HL-60 (cell line): ENCODE results near the gene MALSU1.

Experiments used
- POLR2AphosphoS5 ChIP-seq: IDR thresholded peaks from 2 replicates; pipeline ENCODE4 v1.6.1; 2012; ENCODE audit warnings: low read depth
- TF ChIP-seq, protein P1 (sequence below): IDR thresholded peaks from one replicate; pipeline ENCODE4 v1.5.1; 2011; ENCODE audit warnings: low read length, control low read depth, inconsistent platforms; ENCODE audit not compliant: insufficient read depth
- TF ChIP-seq, protein P2 (sequence below): IDR thresholded peaks from 2 replicates; pipeline ENCODE4 v1.6.1; 2012; ENCODE audit warnings: low read depth; ENCODE audit not compliant: insufficient replicate concordance

DNA sequence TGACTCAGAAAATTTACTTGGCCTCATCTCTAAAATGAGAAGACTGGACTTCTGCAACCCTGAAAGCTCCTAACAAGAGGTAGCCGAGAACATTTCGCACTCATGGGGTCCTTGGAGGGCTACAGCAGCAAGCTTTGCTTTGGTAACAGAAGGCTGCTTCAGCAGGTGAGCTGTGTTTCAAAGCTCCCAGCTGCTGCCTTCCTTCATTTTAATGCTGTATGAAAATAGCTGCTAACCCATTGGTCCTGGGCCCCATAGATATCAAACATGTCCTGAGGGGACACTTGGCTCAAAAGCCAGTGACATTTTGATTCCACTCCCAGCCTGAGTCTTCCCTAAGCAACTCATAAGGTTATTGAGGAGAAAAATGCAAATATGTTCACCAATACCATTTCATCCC lies 14.3 kb upstream of the MALSU1 start:
- TF ChIP-seq, protein P1, sequence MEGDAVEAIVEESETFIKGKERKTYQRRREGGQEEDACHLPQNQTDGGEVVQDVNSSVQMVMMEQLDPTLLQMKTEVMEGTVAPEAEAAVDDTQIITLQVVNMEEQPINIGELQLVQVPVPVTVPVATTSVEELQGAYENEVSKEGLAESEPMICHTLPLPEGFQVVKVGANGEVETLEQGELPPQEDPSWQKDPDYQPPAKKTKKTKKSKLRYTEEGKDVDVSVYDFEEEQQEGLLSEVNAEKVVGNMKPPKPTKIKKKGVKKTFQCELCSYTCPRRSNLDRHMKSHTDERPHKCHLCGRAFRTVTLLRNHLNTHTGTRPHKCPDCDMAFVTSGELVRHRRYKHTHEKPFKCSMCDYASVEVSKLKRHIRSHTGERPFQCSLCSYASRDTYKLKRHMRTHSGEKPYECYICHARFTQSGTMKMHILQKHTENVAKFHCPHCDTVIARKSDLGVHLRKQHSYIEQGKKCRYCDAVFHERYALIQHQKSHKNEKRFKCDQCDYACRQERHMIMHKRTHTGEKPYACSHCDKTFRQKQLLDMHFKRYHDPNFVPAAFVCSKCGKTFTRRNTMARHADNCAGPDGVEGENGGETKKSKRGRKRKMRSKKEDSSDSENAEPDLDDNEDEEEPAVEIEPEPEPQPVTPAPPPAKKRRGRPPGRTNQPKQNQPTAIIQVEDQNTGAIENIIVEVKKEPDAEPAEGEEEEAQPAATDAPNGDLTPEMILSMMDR: no peak
- no peak for TF ChIP-seq POLR2AphosphoS5
- TF ChIP-seq, protein P2, sequence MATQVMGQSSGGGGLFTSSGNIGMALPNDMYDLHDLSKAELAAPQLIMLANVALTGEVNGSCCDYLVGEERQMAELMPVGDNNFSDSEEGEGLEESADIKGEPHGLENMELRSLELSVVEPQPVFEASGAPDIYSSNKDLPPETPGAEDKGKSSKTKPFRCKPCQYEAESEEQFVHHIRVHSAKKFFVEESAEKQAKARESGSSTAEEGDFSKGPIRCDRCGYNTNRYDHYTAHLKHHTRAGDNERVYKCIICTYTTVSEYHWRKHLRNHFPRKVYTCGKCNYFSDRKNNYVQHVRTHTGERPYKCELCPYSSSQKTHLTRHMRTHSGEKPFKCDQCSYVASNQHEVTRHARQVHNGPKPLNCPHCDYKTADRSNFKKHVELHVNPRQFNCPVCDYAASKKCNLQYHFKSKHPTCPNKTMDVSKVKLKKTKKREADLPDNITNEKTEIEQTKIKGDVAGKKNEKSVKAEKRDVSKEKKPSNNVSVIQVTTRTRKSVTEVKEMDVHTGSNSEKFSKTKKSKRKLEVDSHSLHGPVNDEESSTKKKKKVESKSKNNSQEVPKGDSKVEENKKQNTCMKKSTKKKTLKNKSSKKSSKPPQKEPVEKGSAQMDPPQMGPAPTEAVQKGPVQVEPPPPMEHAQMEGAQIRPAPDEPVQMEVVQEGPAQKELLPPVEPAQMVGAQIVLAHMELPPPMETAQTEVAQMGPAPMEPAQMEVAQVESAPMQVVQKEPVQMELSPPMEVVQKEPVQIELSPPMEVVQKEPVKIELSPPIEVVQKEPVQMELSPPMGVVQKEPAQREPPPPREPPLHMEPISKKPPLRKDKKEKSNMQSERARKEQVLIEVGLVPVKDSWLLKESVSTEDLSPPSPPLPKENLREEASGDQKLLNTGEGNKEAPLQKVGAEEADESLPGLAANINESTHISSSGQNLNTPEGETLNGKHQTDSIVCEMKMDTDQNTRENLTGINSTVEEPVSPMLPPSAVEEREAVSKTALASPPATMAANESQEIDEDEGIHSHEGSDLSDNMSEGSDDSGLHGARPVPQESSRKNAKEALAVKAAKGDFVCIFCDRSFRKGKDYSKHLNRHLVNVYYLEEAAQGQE: no peak
